HCT116 (cell line): ENCODE results near the gene NAALADL2. TPM values are rescaled to one million over a fixed set of nuclear protein-coding genes. Genes with fewer than 3 reads are reported as not detected.
A peak's percentile ranks its signal among the peaks of the same experiment; 100 is the strongest.

Experiments used
- ATAC-seq: fragments of 200-7000 bp; cut with Tn5 transposase; 2 replicates; pipeline ENCODE4 v1.9.1; 2020; ENCODE audit warnings: mild to moderate bottlenecking, moderate library complexity
- BruUV-seq: library from RNA; stranded (reverse); fragments of 400-500 nt; replicated peaks from 2 replicates; lab custom pipeline; 2021; lab: Mats Ljungman, UMichigan
- CTCF ChIA-PET: fragments of 300-600 bp; sonication (Branson Sonifier 250); formaldehyde crosslinking; loops from one replicate; lab custom pipeline; 2021; ENCODE audit warnings: antibody characterized with exemption; lab: Charles Lee
- POLR2A ChIA-PET: fragments of 300-600, 350-600 bp; sonication (Branson Sonifier 250); formaldehyde crosslinking; loops from one replicate; lab custom pipeline; 2021; ENCODE audit warnings: antibody characterized with exemption; lab: Charles Lee
- RAD21 ChIA-PET, 2 experiments: fragments of 300-600 bp; sonication (Branson Sonifier 250); formaldehyde crosslinking; loops; one replicate each; lab custom pipeline; 2023; ENCODE audit warnings: low total read pairs in 2 of 2; ENCODE audit not compliant: uncharacterized antibody in 2 of 2, unreplicated experiment in 2 of 2, low non-redundant PET in 1 of 2; lab: Charles Lee
- DNase-seq: peaks from one replicate; pipeline ENCODE4 v3.0.0-alpha.2; 2010; ENCODE audit warnings: low read depth, low spot score
- H2AFZ ChIP-seq: fragments of 200-600 bp; shearing (Covaris generic), sonication (generic); 2 replicates; pipeline ENCODE4 v1.6.1; 2017; ENCODE audit warnings: low read depth, mixed run types, mixed read lengths, antibody characterized with exemption, low read length; ENCODE audit not compliant: poor library complexity, severe bottlenecking
- H3K27ac ChIP-seq: 2 replicates; pipeline ENCODE4 v1.5.1; 2012; ENCODE audit warnings: low read depth, low read length
- H3K27me3 ChIP-seq: fragments of 200-600 bp; sonication (generic); 2 replicates; pipeline ENCODE4 v1.6.1; 2016; ENCODE audit warnings: mixed run types, low read length, mixed read lengths; ENCODE audit not compliant: insufficient read depth
- H3K36me3 ChIP-seq, 2 experiments: fragments of 200-500 bp in 1 of 2; fragments of 200-600 bp in 1 of 2; sonication (Bioruptor generic) in 1 of 2; sonication (generic) in 1 of 2; 2 replicates each; pipeline versions ENCODE4 v1.5.1 to v1.6.1; 2014 to 2016; ENCODE audit warnings: low read length in 2 of 2, inconsistent platforms in 1 of 2, mixed read lengths in 1 of 2, mixed run types in 1 of 2; ENCODE audit not compliant: insufficient read depth in 2 of 2, control insufficient read depth in 1 of 2
- H3K4me1 ChIP-seq, 2 experiments: fragments of 200-600 bp in 1 of 2; sonication (generic) in 1 of 2; 2 replicates each; pipeline versions ENCODE4 v1.5.1 to v1.6.1; 2012 to 2017; ENCODE audit warnings: low read length in 2 of 2, inconsistent platforms in 1 of 2, mild to moderate bottlenecking in 1 of 2, mixed read lengths in 1 of 2, mixed run types in 1 of 2, moderate library complexity in 1 of 2; ENCODE audit not compliant: insufficient read depth in 2 of 2, control insufficient read depth in 1 of 2
- H3K4me2 ChIP-seq: fragments of 200-600 bp; sonication (generic); 2 replicates; pipeline ENCODE4 v1.6.1; 2017; ENCODE audit warnings: mixed run types, low read length, mixed read lengths
- H3K4me3 ChIP-seq, 2 experiments: fragments of 200-600 bp in 1 of 2; sonication (generic) in 1 of 2; replicated peaks in 1 of 2; 2 replicates each; pipeline ENCODE4 v1.5.1; 2011 to 2016; ENCODE audit warnings: low read length in 2 of 2, control low read depth in 1 of 2, low read depth in 1 of 2, mild to moderate bottlenecking in 1 of 2, mixed read lengths in 1 of 2, mixed run types in 1 of 2
- H3K79me2 ChIP-seq: fragments of 200-600 bp; sonication (generic); 2 replicates; pipeline ENCODE4 v1.6.1; 2017; ENCODE audit warnings: mild to moderate bottlenecking, mixed run types, low read length, moderate library complexity, mixed read lengths; ENCODE audit not compliant: insufficient read depth
- H3K9ac ChIP-seq: fragments of 200-600 bp; sonication (generic); 2 replicates; pipeline ENCODE4 v1.6.1; 2016; ENCODE audit warnings: low read length, mixed read lengths
- H3K9me2 ChIP-seq: fragments of 200-600 bp; sonication (generic), shearing (Covaris generic); 2 replicates; pipeline ENCODE4 v1.6.1; 2017; ENCODE audit warnings: mixed run types, mild to moderate bottlenecking, moderate library complexity; ENCODE audit not compliant: insufficient read depth
- H3K9me3 ChIP-seq, 2 experiments: fragments of 200-500 bp in 1 of 2; fragments of 200-600 bp in 1 of 2; sonication (Bioruptor generic) in 1 of 2; sonication (generic) in 1 of 2; 2 replicates each; pipeline ENCODE4 v1.6.1; 2014 to 2017; ENCODE audit warnings: low read length in 2 of 2, mixed read lengths in 2 of 2, inconsistent platforms in 1 of 2, low read depth in 1 of 2, mild to moderate bottlenecking in 1 of 2, mixed run types in 1 of 2, moderate library complexity in 1 of 2; ENCODE audit not compliant: control insufficient read depth in 1 of 2, insufficient read depth in 1 of 2
- H4K20me1 ChIP-seq: fragments of 200-600 bp; sonication (generic), shearing (Covaris generic); 2 replicates; pipeline ENCODE4 v1.6.1; 2017; ENCODE audit warnings: mixed run types, mild to moderate bottlenecking, moderate library complexity; ENCODE audit not compliant: insufficient read depth
- ATF3 ChIP-seq: IDR thresholded peaks from 2 replicates; pipeline ENCODE4 v1.6.1; 2012
- CBX3 ChIP-seq: IDR thresholded peaks from 2 replicates; pipeline ENCODE4 v1.6.1; 2012; ENCODE audit warnings: low read depth
- CEBPB ChIP-seq: IDR thresholded peaks from 2 replicates; pipeline ENCODE4 v1.6.1; 2012; ENCODE audit warnings: low read depth
- CTCF ChIP-seq, 3 experiments: fragments of 200-600 bp in 1 of 3; sonication (generic) in 1 of 3; IDR thresholded peaks in 2 of 3; conservative IDR thresholded peaks in 1 of 3; 2 replicates each; pipeline ENCODE4 v1.5.1; 2012 to 2017; ENCODE audit warnings: low read depth in 2 of 3, low read length in 2 of 3, antibody characterized with exemption in 1 of 3, borderline replicate concordance in 1 of 3, control low read depth in 1 of 3, mild to moderate bottlenecking in 1 of 3, mixed read lengths in 1 of 3, mixed run types in 1 of 3, moderate library complexity in 1 of 3; ENCODE audit not compliant: insufficient read depth in 1 of 3
- ELF1 ChIP-seq: IDR thresholded peaks from 2 replicates; pipeline ENCODE4 v1.6.1; 2012; ENCODE audit warnings: low read depth, borderline replicate concordance
- EZH2 ChIP-seq: fragments of 200-600 bp; sonication (generic); IDR thresholded peaks from 2 replicates; pipeline ENCODE4 v1.6.1; 2017; ENCODE audit warnings: antibody characterized with exemption, mixed run types
- EZH2phosphoT487 ChIP-seq: fragments of 200-600 bp; IDR thresholded peaks from 2 replicates; pipeline ENCODE4 v1.6.1; 2018; ENCODE audit warnings: antibody characterized with exemption, borderline replicate concordance
- FOSL1 ChIP-seq: IDR thresholded peaks from 2 replicates; pipeline ENCODE4 v1.6.1; 2012; ENCODE audit warnings: low read depth
- JUND ChIP-seq: IDR thresholded peaks from 2 replicates; pipeline ENCODE4 v1.6.1; 2012
- POLR2A ChIP-seq: IDR thresholded peaks from 2 replicates; pipeline ENCODE4 v1.7.0; 2011; ENCODE audit warnings: borderline replicate concordance; ENCODE audit not compliant: insufficient read depth, insufficient read length; ENCODE audit errors: extremely low read depth
- POLR2AphosphoS5 ChIP-seq: IDR thresholded peaks from 2 replicates; pipeline ENCODE4 v1.6.1; 2011; ENCODE audit warnings: mild to moderate bottlenecking, low read depth, low read length, moderate library complexity
- RAD21 ChIP-seq: IDR thresholded peaks from 2 replicates; pipeline ENCODE4 v1.6.1; 2012; ENCODE audit warnings: low read depth, mild to moderate bottlenecking
- REST ChIP-seq: IDR thresholded peaks from 2 replicates; pipeline ENCODE4 v1.6.1; 2012; ENCODE audit warnings: low read depth
- SIN3A ChIP-seq: IDR thresholded peaks from 2 replicates; pipeline ENCODE4 v1.6.1; 2012; ENCODE audit warnings: low read depth
- SP1 ChIP-seq: IDR thresholded peaks from 2 replicates; pipeline ENCODE4 v1.6.1; 2012; ENCODE audit warnings: low read depth
- TCF7L2 ChIP-seq: IDR thresholded peaks from 2 replicates; pipeline ENCODE4 v1.7.0; 2011; ENCODE audit warnings: borderline replicate concordance, inconsistent platforms; ENCODE audit not compliant: insufficient read depth, insufficient read length; ENCODE audit errors: extremely low read depth
- YY1 ChIP-seq: IDR thresholded peaks from 2 replicates; pipeline ENCODE4 v1.6.1; 2011; ENCODE audit warnings: low read length, low read depth, moderate library complexity, mild to moderate bottlenecking; ENCODE audit not compliant: insufficient replicate concordance; ENCODE audit errors: extremely low read depth
- ZFX ChIP-seq: fragments of 450-650 bp; IDR thresholded peaks from 2 replicates; pipeline ENCODE4 v1.6.1; 2017
- ZNF274 ChIP-seq: fragments of 200-500 bp; sonication (Bioruptor generic); IDR thresholded peaks from 2 replicates; pipeline ENCODE4 v1.6.1; 2014; ENCODE audit warnings: mild to moderate bottlenecking, low read depth, low read length, inconsistent platforms
- intact Hi-C: fragments of 100-400 bp; cut with micrococcal nuclease; formaldehyde crosslinking; loops from 2 replicates; pipeline ENCODE4 v1.10.0; 2022
- total RNA-seq: library from RNA; stranded (reverse); gene quantifications from one replicate; pipeline ENCODE4 v1.2.1, GENCODE V29; 2021; ENCODE audit not compliant: unreplicated experiment
- TF ChIP-seq, protein P1 (sequence below): IDR thresholded peaks from 2 replicates; pipeline ENCODE4 v1.6.1; 2012
- TF ChIP-seq, protein P2 (sequence below): IDR thresholded peaks from 2 replicates; pipeline ENCODE4 v1.6.1; 2011; ENCODE audit warnings: mild to moderate bottlenecking, low read length, moderate library complexity; ENCODE audit not compliant: insufficient replicate concordance; ENCODE audit errors: extremely low read depth

NAALADL2 gene
- total RNA-seq, 1 experiment from 2014 or later = 2.9 TPM

GRCh38 chr3:175179055-175179454, 319.9 kb downstream of the NAALADL2 start:
- intact Hi-C loops = no loop called here
- Histone ChIP-seq H3K27ac (no peak overlapping the region), H3K27me3 (no peaks in the 10 kb centered on the region), H2AFZ (no peak overlapping the region), H3K9me3 (no peaks in the 10 kb centered on the region), H4K20me1 (no peaks in the 10 kb centered on the region), H3K9me2 (no peaks in the 10 kb centered on the region), H3K79me2 (no peaks in the 10 kb centered on the region), H3K4me1 (no peaks in the 10 kb centered on the region), H3K36me3 (no peaks in the 10 kb centered on the region), H3K9ac (no peak overlapping the region), H3K4me2 (no peak overlapping the region), H3K4me3 (no peak overlapping the region)
- no peak for DNase-seq
- RAD21 ChIA-PET = no interaction called here
- CTCF ChIA-PET = no interaction called here
- POLR2A ChIA-PET = no interaction called here
- TF ChIP-seq JUND = 0 out of 2 replicates have a peak, but pooled peaks have one; percentile 4
- no peak for TF ChIP-seq EZH2
- TF ChIP-seq, protein P1, sequence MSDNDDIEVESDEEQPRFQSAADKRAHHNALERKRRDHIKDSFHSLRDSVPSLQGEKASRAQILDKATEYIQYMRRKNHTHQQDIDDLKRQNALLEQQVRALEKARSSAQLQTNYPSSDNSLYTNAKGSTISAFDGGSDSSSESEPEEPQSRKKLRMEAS = no peak
- peak; percentile 19; the same call in 1 of the 2 replicates for TF ChIP-seq SP1
- no peak for TF ChIP-seq ELF1
- TF ChIP-seq RAD21 = no peak
- no peak for TF ChIP-seq TCF7L2
- TF ChIP-seq, protein P2, sequence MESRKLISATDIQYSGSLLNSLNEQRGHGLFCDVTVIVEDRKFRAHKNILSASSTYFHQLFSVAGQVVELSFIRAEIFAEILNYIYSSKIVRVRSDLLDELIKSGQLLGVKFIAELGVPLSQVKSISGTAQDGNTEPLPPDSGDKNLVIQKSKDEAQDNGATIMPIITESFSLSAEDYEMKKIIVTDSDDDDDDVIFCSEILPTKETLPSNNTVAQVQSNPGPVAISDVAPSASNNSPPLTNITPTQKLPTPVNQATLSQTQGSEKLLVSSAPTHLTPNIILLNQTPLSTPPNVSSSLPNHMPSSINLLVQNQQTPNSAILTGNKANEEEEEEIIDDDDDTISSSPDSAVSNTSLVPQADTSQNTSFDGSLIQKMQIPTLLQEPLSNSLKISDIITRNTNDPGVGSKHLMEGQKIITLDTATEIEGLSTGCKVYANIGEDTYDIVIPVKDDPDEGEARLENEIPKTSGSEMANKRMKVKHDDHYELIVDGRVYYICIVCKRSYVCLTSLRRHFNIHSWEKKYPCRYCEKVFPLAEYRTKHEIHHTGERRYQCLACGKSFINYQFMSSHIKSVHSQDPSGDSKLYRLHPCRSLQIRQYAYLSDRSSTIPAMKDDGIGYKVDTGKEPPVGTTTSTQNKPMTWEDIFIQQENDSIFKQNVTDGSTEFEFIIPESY = no peak
- no peak for TF ChIP-seq SIN3A
- no peak for TF ChIP-seq CTCF (IDR thresholded peaks at IDR 0.05 in 2 of 3, conservative IDR thresholded peaks at IDR 0.05 in 1 of 3; ENCODE audit: borderline replicate concordance in 1 of 3, insufficient read depth in 1 of 3, low read depth in 2 of 3, low read length in 2 of 3)
- TF ChIP-seq ZFX = no peak
- TF ChIP-seq EZH2phosphoT487 = no peak
- TF ChIP-seq POLR2A = no peak
- no peak for TF ChIP-seq ZNF274
- TF ChIP-seq POLR2AphosphoS5 = no peak
- no peak for TF ChIP-seq CEBPB
- no peak for TF ChIP-seq YY1
- no peak for TF ChIP-seq ATF3
- no peak for TF ChIP-seq REST
- peak; percentile 27; the same call in 1 of the 2 replicates for TF ChIP-seq FOSL1
- TF ChIP-seq CBX3 = no peak
- no peak for ATAC-seq
- no TSS peak for BruUV-seq
